HG03354 (cell line): ENCODE data around the gene DHX9.

Experiments used
- ATAC-seq: cut with Tn5 transposase; IDR thresholded peaks from one replicate; pipeline ENCODE4 v1.9.1; 2021; ENCODE audit warnings: mild to moderate bottlenecking; ENCODE audit not compliant: unreplicated experiment, poor library complexity, severe bottlenecking

Gene DHX9

DNA sequence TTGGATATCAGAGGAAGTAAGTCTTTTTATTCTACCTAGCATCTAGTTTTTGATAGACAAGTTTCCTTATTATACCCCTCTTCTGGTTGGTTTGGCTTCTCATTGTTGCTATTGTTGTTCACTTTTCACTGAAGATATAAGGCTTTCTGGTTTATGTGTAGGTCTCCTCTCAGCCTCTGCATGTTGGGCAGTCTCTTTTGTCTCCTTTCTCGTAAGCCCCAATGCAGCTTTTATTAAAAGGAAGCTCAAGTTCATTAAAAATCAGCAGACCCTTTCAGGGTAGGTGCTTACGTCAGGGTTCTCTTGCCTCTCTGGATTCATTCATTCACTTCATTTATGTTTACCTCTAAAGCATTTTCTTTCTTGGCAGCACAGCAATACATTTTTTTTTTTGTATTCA lies 4.8 kb upstream of the DHX9 start:
- no peak for ATAC-seq

GRCh38 chr1:182835806-182836205 lies 3.3 kb upstream of the DHX9 start:
- ATAC-seq: no peak

GRCh38 chr1:182841368-182841988 lies 2.3 kb downstream of the DHX9 start:
- no peak for ATAC-seq

DNA sequence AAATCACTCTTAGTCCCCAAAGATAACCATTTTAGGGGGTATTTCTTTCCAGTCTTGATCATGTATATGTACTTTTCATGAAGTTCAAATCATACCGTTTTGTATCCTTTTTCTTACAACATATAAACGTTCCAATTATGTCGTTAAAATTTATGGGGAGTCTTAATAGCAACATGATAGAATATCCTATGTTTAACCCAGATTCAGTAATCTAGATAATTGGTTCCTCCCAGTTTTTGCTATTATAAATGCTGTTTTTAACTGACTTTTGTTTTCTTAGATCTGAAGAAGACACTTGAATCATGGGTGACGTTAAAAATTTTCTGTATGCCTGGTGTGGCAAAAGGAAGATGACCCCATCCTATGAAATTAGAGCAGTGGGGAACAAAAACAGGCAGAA lies 3.1 kb downstream of the DHX9 start:
- no peak for ATAC-seq

- no peak for ATAC-seq
These were observed 6.2 kb downstream of the DHX9 start for GRCh38 chr1:182845379-182845778.

GRCh38 chr1:182845894-182846293 lies 6.7 kb downstream of the DHX9 start:
- ATAC-seq: no peak

- ATAC-seq: no peak
These were observed 8.0 kb downstream of the DHX9 start for GRCh38 chr1:182847105-182847504.

DNA sequence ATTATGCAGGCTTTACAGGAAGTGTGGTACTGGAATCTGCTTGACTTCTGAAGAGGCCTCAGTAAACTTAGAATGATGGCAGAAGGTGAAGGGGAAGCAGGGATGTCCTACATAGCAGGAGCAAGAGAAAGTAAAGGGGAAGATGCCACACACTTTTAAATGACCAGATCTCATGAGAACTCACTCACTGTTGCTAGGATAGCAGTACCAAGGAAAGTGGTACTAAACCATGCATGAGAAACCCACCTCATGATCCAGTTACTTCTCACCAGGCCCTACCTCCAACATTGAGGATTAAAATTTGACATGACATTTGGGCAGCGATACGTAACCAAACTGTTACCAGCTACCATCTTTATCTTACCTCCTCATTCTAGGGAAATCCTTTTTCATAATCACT lies 9.6 kb downstream of the DHX9 start:
- no peak for ATAC-seq

DNA sequence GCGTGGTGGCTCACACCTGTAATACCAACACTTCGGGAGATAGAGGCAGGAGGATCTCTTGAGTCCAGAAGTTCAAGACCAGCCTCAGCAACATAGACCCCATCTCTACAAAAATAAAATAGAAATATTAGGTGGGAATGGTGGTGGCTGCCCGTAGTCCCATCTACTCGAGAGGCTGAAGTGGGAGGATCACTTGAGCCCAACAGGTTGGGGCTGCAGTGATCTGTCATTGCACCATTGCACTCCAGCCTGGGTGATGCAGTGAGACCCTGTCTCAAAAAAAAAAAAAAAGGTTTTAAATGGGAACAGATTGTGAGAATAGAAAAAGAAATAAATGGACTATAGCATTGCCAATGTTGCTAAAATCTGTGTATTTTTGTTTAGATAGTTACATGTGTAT lies 11.2 kb downstream of the DHX9 start:
- ATAC-seq: no peak

DNA sequence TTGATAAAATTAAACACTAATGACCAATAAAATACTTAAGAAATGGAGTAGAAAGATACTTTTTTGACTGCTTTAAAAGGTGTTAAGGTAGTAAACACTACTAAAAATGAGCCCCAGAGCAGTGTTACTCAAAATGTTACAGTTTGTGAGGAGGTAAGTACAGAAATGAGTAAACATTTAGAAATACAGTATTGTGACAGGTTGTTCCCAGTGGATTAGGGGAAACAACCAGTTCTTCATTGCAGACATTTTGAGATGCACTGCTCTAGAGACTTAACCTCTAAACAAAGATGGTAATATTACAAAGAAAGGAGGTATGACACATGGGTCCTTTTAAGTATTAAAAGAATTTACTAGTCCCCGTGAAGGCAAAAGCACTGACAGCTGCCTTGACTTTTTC lies 12.7 kb downstream of the DHX9 start:
- ATAC-seq: no peak

DNA sequence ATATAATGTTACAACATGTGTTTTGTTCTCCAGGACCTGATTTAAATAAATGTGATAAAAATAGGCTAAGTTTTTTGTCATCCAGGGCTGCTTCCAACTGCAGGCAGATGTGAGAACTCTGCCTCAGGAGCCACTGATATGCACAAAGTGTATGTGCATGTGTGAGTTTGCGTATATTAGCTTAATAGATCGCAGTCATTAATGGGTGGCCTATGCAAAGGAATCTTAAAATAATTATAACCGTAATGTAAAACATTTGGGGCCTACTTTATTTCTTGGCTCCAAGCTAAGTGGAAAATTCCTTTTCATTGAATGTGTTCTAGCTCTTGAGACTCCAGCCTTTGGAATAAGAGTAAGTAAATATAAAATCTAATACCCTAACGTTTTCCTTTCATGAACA lies 16.8 kb downstream of the DHX9 start:
- no peak for ATAC-seq

DNA sequence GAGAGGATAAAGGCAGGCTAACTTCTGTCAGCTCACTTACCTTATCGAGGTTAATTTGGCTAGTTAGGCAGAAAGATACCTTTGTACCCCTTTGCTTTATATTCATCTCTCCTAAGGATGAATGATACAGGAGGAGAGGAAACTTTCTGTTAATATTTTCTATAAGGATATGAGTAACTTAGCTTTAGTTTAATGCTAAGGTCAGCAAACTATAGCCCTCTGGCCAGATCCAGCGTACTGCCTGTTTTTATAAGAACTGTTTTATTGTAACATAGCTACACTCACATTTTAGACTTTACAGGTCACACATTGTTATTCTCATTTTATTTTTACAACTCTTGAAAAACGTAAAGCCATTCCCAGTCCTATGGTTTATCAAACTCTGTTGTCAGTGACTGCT lies 18.1 kb downstream of the DHX9 start:
- ATAC-seq: no peak

DNA sequence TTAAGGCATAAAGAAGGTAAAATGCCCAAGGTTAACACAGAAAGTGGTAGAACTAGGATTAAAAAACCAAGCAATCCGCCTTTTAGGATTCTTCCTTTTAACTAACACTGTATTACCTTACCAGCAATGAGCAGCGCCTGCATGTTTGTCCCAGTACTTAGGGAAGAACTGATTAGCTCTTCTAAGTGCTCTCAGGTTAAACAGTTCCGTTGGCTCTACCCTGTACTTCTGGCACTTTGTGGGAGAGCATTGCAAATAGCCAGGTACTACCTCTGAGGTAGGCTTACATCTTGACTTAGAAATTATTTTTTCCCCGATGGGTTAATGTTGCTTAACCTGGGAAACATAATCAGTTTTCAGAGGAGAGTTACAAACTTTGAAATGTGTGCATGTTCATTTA lies 21.5 kb downstream of the DHX9 start:
- ATAC-seq: no peak

DNA sequence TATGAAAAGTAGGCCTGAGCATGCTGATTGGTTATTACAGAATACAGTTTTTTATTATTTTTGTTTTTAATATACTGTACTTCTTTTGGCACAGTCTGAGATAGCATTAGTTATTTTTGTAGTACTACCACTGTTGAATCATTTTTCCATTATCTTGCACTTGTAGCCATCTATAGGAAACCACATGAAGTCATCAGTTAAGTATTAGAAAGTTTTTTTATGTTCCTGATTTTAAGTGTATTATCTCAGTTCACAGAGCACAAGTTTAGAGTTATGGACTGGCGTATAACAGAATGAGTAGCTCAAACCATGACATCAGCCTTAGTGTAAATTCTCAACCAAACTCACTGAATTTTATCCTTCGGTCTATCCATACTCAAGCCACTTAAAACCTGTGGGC lies 22.8 kb downstream of the DHX9 start:
- ATAC-seq: no peak

GRCh38 chr1:182862827-182863226 lies 23.7 kb downstream of the DHX9 start:
- no peak for ATAC-seq

GRCh38 chr1:182863940-182864339 lies 24.8 kb downstream of the DHX9 start:
- no peak for ATAC-seq

DNA sequence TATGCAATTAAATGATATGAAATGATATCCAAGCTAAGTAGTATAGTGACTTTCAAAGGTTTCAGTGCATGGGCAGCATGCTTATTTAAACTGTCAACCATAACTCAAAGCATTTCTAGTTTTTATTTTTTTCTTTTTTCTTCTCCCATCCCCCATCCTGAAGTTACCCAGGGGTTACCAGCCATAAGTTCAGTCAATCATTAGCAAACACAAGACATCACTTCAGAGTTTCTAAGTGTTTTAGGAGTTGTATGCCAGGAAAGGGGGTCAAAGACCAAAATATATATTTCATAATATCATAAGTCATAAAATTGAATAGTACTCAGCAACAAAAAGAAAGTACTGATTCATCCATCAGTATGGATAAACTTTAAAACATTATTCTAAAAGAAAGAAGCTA lies 28.7 kb downstream of the DHX9 start:
- ATAC-seq: no peak

- ATAC-seq: no peak
These were observed 30.1 kb downstream of the DHX9 start for GRCh38 chr1:182869241-182869666.

DNA sequence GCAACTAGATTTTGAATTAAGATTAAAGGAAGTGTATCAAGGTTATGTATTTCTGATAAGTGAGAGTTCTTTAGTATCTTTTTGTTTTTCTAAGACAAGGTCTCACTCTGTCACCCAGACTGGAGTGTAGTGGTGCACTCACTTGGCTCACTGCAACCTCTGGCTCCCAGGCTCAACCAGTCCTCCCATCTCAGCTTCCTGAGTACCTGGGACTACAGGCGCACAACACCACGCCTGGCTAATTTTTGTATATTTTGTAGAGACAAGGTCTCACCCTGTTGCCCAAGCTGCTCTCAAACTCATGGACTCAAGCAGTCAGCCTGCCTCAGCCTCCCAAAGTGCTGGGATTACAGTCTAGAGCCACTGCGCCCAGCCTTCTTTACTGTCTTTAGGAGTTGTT lies 33.7 kb downstream of the DHX9 start:
- no peak for ATAC-seq

- ATAC-seq: no peak
These were observed 36.7 kb downstream of the DHX9 start for GRCh38 chr1:182875889-182876288.

GRCh38 chr1:182877331-182877730 lies 38.2 kb downstream of the DHX9 start:
- ATAC-seq: no peak

DNA sequence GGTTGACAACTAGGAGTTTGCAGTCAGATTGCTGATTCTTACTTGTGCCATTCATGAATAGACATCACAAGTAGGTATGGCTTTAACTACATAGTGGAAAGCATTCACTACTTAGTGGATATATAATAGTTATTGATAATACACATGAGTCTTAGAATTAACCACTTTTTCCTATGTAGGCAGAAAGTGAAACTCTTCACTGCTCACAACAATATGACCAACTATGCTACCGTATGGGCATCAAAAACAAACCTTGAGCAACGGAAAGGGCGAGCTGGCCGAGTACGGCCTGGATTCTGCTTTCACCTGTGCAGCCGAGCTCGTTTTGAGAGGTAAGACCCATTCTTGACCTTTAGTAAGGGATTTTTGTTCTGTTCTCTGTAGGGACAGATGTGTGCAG lies 38.7 kb downstream of the DHX9 start:
- no peak for ATAC-seq
